NB4 (cell line): ENCODE results near the gene PLEKHB2.

Experiments used
- DNase-seq: peaks from one replicate; pipeline ENCODE4 v3.0.0; 2010; ENCODE audit warnings: low read depth
- H3K4me3 ChIP-seq: one replicate; pipeline ENCODE4 v1.5.1; 2011; ENCODE audit warnings: mild to moderate bottlenecking, low read depth, low read length, moderate library complexity
- CTCF ChIP-seq: IDR thresholded peaks from one replicate; pipeline ENCODE4 v1.5.1; 2012; ENCODE audit warnings: low read depth, low read length
- MAX ChIP-seq: IDR thresholded peaks from 2 replicates; pipeline ENCODE4 v1.6.1; 2011; ENCODE audit warnings: low read depth, low read length
- MYC ChIP-seq: IDR thresholded peaks from 2 replicates; pipeline ENCODE4 v1.6.1; 2011; ENCODE audit warnings: low read depth, low read length
- POLR2A ChIP-seq: IDR thresholded peaks from 2 replicates; pipeline ENCODE4 v1.6.1; 2011; ENCODE audit warnings: mild to moderate bottlenecking; ENCODE audit not compliant: insufficient read length; ENCODE audit errors: extremely low read depth

The PLEKHB2 gene

DNA sequence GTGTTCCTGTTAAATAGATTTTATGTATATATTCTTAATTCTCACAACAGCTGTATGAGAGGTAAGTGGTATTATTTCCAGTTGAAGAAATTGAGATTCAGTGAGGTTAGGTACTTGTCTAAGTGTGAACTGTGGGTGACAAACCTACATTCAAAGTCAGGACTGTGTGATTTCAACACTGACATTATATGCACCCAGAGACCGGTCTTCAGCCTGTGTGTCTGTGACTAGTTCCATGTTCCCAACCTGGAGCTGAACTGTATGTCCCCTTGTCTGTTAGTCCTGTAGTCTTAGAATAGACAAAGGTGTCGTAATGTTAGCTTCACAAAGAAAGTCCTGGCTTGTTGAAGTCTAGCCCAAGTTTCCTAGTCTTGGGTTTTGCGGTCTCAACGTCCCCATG, 17.4 kb downstream of the PLEKHB2 start:
- H3K4me3 ChIP-seq: no peak overlapping the region
- TF ChIP-seq CTCF (no peak), MYC (no peak), MAX (no peak), POLR2A (no peak)
- no peak for DNase-seq

GRCh38 chr2:131123192-131123591, 18.1 kb downstream of the PLEKHB2 start:
- DNase-seq: no peak
- no peak for TF ChIP-seq CTCF
- no peak for TF ChIP-seq POLR2A
- TF ChIP-seq MYC: no peak
- TF ChIP-seq MAX: no peak
- H3K4me3 ChIP-seq: no peak overlapping the region

DNA sequence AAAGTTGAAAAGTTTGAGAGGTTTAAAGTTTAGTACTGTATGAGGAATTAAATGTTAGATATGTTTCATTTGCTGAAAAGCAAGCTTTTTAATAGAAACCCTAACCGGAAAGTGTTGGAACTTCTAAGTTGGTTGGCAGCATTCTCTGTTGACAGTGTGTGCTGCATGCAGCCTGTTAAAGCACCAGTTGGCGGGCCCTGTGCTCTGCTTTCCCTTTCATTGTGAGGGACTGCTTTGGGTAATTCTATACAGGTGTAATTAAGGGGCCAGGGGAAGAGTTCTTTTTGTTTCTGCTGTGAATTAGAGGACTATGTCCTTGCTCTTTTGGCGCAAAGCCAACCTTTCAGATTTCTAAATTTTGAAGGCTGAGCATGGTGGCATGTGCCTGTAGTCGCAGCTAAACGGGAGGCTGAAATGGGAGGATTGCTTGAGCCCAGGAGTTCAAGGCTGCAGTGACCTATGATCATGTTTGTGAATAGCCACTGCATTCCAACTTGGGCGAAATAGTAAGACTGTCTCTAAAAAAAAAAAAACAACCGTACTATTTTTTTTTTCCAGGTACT, 20.1 kb downstream of the PLEKHB2 start:
- TF ChIP-seq MAX: no peak
- TF ChIP-seq MYC: no peak
- no peak for TF ChIP-seq POLR2A
- TF ChIP-seq CTCF: no peak
- no peak for DNase-seq
- H3K4me3 ChIP-seq: no peak overlapping the region

DNA sequence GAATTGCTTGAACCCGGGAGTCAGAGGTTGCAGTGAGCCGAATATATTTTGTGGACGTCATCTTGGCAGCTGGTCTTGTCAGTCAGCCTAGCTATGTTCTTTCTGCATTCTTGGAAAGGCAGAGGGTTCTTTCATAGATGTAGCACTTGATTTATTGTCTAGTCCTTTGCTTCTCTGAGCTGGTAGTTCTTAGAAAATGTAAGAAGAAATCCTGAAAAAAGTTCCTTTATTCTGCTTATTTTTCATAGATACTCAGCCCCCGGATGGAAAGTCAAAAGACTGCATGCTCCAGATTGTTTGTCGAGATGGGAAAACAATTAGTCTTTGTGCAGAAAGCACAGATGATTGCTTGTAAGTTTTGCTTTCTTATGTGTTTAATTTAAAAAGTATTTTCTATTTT, 21.3 kb downstream of the PLEKHB2 start:
- H3K4me3 ChIP-seq: no peak overlapping the region
- TF ChIP-seq CTCF (no peak), MYC (no peak), MAX (no peak), POLR2A (no peak)
- no peak for DNase-seq

GRCh38 chr2:131127076-131127475, 21.9 kb downstream of the PLEKHB2 start:
- no peak overlapping the region for H3K4me3 ChIP-seq
- no peak for DNase-seq
- no peak for TF ChIP-seq POLR2A
- no peak for TF ChIP-seq MYC
- no peak for TF ChIP-seq CTCF
- no peak for TF ChIP-seq MAX

DNA sequence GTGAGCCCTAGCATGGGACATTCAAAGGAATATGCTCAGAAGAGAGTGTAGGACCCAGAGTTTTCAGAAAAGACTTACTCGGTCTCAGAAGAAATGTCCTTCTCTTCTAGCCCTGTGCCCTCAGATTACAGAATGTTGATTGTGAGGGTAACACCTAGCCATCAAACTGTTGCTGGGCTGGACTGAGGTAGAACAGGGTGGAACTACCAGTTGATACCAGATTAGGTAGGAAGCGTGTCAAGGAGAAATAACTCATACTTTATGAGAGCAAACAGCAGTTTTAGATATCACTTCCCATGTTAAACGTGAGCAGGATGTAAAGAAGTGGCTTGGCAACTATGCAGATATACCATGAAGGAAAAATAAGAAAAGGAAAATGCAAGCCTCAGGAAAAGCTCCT, 22.8 kb downstream of the PLEKHB2 start:
- no peak for TF ChIP-seq POLR2A
- no peak for TF ChIP-seq MAX
- TF ChIP-seq MYC: no peak
- no peak for TF ChIP-seq CTCF
- H3K4me3 ChIP-seq: no peak overlapping the region
- DNase-seq: no peak
